ENCODE data around the gene USE1.
"Not testable (repeated sequence)": the region's sequence is repeated elsewhere in the genome, so short reads cannot be mapped to it uniquely, and the experiment has no call there.

USE1 gene

DNA sequence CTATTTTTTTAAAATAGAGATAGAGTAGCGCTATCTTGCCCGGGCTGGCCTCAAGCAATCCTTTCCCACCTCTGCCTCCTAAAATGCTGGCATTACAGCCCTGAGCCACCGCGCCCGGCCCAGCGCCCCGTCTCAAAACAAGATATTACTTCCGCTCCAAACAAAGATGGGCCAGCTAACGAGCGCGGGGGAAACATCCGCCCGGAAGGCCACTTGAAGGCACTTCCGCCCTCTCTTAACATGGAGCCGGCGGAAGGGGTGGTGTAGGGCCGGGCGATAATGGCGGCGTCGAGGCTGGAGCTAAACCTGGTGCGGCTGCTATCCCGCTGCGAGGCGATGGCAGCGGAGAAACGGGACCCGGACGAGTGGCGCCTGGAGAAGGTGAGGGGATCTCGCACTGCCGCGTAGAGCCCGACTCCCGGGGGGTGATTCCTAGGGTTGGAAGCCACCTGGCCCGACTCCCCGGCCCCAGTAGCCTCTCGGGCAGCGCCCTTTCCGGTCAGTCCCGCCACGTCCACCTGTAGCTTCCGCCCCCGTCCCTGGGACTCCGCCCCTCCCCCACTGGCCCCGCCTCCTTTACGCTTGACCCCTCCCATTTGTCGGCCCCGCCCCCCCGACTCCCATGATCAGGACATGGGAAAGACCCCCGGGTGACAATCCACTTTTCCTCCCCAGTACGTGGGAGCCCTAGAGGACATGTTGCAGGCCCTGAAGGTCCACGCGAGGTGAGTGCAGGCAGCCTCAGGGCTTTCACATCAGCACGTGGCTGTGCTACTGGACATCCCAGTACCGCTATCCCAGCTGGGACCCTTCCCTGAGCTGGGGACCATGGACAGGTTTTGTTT is at the start of gene USE1:
Gene USE1, plus strand, starts transcription at position 231 of the 845 bp plus-strand sequence. Its CDS starts 49 bp downstream, at position 280.
- in situ Hi-C loops (cut with MboI; ENCODE audit: low sequenced_read_pairs): no loop called here

DNA sequence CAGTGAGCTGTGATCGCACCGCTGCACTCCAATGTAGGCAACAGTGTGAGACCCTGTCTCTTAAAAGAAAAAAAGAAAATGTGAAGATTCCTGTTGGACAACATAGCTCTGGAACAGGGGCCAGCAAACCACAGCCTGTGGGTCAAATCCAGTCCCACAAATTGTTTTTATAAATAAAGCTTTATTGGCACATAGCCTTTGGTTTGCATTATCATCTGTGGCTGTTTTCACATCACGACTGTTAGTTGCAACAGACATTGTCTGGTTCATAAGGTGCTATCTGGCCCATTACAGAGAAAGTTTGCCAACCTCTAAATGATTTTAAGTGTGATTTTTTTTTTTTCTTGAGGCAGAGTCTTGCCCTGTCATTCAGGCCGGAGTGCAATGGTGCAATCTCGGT is 49.4 kb upstream of the USE1 start:
- in situ Hi-C loops (cut with MboI; ENCODE audit: low sequenced_read_pairs): no loop called here

DNA sequence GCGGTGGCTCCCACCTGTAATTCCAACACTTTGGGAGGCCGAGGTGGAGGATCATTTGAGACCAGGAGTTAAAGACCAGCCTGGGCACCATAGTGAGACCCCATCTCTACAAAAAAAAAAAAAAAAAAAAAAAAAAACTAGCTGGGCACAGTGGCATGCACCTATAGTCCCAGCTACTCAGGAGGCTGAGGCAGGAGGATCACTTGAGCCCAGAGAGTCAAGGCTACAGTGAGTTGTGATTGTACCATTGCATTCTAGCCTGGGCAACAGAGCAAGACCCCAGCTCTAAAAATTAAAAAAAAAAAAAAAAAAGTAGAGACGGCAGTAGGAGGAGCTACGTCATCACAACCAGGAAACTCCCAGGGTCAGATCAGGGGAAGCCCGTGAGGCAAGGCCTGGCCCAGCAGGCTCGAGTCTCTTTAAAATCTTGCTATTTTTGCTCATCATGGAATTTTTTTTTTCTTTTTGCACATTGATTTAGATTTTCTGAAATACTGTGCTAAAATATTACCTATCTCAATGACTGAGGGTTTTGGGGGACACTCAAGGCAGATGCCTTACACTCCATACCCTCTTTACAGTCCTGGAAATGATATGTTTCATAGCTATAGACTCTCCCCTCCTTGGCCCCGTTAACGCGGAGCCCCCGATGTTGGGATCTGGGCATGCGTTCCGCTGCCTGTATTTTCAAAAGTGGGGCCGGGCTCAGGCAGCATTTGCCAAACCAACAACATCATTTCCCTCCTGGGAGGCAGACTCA is 44.4 kb upstream of the USE1 start:
- in situ Hi-C loops (cut with MboI; ENCODE audit: low sequenced_read_pairs): no loop called here

GRCh38 chr19:17171874-17172273 is 43.3 kb upstream of the USE1 start:
- in situ Hi-C loops (cut with MboI; ENCODE audit: low sequenced_read_pairs): no loop called here

DNA sequence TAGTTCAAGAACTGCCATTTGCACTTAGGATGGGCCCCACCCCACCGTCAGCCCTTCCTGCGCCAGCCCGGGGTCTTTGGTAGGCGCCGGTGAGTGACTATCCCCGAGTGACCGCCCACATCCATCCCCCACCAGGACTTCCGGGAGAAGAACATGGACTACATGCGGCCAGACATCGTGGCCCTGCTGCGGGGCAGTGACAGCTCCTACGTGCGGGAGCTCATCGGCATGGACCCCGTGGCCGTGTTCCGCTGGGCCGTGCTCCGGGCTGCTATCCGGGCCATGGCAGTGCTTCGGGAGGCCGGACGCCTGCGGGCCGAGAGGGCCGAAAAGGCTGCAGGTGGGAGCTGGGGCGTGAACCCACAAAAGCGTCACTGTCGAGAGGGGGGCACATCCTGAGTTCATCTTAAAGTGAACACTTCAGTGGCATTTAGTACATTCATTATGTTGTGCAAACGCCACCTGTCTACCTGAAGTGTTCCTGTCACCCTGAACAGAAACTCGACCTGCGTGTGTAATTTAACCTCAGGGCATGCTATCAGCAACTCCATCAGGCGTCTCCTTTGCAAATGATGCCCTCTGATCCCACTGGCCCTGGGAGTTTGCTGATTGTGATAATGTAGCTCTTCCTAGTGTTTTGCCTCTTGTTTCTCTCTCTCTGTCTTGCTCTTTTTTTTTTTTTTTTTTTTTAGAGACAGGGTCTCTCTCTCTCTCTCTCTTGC is 42.4 kb upstream of the USE1 start:
- in situ Hi-C loops (cut with MboI; ENCODE audit: low sequenced_read_pairs): no loop called here

GRCh38 chr19:17178291-17178690 is 36.9 kb upstream of the USE1 start:
- in situ Hi-C loops (cut with MboI; ENCODE audit: low sequenced_read_pairs): no loop called here

GRCh38 chr19:17180997-17181702 is 34.0 kb upstream of the USE1 start:
- in situ Hi-C loops (cut with MboI; ENCODE audit: low sequenced_read_pairs): no loop called here

DNA sequence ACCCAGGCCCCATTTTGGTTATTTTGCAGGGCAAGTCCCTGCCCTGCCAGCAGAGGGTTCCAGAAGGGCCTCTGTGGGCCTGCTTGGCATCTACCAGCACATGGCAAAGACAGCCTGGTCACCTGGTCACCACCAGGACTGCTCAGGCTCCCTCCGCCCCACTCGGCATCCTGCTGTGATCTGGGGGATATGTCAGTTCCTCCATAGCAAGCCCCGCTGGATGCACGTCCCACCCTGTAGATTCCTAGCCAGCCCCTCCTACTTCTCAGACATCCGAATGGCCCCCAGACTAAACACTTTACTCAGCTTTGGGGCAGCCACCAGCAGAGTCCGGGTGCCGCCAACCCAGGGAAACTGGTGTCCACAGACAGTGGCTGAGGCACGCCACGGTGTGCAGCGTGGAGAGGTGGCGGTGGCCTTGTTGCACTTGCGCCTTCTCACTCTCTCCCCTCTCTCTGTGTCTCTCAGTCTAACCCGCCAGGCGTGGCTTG is 31.8 kb upstream of the USE1 start:
- in situ Hi-C loops (cut with MboI; ENCODE audit: low sequenced_read_pairs): no loop called here

DNA sequence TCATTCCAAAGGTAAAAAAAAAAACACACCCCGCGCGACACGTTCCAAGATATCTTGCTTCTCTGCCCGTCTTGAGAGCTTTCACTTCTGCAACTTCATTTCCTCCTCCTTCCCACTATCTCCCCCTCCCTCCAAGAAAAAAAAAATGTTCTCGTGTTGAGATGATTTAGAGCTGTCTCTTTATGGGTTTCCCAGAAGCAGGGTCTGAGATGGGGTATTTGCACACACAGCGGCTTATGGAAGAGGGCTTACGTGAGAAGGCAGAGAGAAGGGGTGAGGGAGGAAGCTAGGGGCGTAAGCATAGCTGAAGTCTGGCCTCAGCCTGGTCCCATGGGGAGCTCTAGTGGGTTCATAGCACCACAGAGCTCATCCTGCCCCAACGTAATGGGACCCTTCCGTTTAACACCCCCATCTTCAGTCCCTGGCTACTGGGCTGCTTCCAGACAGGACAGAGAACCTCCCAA is 31.3 kb upstream of the USE1 start:
- in situ Hi-C loops (cut with MboI; ENCODE audit: low sequenced_read_pairs): no loop called here

DNA sequence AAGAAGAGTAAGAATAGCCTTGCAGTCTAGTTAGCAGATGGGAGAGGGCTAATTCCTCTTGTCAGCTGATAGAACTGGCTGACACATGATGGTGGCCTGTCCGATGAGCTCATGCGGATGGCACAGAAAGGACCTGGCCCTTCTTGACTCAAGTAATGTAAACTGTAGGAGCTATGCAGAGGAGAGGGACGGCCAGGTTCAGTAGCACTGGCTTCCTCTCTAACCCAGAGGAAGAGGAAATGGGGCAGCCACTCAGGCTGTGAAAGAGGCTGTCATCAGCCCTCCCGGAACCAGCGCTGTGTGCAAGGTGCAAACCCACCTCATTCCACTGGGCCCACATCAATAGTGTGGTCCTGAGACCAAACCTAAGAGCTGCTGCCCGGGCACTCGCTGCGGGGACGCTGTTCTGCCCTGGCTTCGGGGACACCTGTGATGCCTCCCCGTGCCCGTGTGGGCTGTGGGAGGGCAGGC is 30.8 kb upstream of the USE1 start:
- in situ Hi-C loops (cut with MboI; ENCODE audit: low sequenced_read_pairs): no loop called here

GRCh38 chr19:17185590-17185989 is 29.6 kb upstream of the USE1 start:
- in situ Hi-C loops (cut with MboI; ENCODE audit: low sequenced_read_pairs): no loop called here

- in situ Hi-C loops (cut with MboI; ENCODE audit: low sequenced_read_pairs): not testable (repeated sequence)
Measured at GRCh38 chr19:17191736-17192135, 23.4 kb upstream of the USE1 start.

DNA sequence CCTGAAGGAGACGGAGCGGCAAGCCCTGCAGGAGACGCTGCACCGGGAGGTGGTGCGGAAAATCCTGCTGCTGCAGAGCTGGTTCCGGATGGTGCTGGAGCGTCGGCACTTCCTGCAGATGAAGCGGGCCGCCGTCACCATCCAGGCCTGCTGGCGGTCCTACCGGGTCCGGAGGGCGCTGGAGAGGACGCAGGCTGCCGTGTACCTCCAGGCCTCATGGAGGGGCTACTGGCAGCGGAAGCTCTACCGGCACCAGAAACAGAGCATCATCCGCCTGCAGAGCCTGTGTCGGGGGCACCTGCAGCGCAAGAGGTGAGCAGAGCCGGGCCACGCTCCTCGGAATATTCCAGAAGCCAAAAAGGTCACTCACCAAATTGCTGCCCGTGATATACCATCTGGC is 22.4 kb upstream of the USE1 start:
- in situ Hi-C loops (cut with MboI; ENCODE audit: low sequenced_read_pairs): no loop called here

GRCh38 chr19:17194608-17195007 is 20.5 kb upstream of the USE1 start:
- in situ Hi-C loops (cut with MboI; ENCODE audit: low sequenced_read_pairs): no loop called here

- in situ Hi-C loops (cut with MboI; ENCODE audit: low sequenced_read_pairs): no loop called here
Measured at GRCh38 chr19:17195106-17195505, 20.1 kb upstream of the USE1 start.

GRCh38 chr19:17196610-17197009 is 18.5 kb upstream of the USE1 start:
- in situ Hi-C loops (cut with MboI; ENCODE audit: low sequenced_read_pairs): no loop called here

DNA sequence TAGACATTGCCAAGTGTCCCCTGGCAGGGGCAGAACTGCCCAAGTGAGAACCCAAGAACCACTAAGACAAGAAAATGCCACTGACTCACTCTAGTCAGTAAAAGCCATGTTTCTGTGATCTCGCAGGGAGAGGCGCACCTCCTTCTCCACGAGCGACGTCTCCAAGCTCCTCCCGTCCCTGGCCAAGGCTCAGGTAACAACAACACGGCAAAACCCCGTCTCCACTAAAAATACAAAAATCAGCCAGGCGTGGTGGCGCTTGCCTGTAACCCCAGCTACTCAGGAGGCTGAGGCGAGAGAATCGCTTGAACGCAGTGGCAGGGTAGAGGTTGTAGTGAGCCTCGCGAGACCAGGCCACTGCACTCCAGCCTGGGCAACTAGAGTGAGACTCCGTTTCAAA is 17.5 kb upstream of the USE1 start:
- in situ Hi-C loops (cut with MboI; ENCODE audit: low sequenced_read_pairs): no loop called here

DNA sequence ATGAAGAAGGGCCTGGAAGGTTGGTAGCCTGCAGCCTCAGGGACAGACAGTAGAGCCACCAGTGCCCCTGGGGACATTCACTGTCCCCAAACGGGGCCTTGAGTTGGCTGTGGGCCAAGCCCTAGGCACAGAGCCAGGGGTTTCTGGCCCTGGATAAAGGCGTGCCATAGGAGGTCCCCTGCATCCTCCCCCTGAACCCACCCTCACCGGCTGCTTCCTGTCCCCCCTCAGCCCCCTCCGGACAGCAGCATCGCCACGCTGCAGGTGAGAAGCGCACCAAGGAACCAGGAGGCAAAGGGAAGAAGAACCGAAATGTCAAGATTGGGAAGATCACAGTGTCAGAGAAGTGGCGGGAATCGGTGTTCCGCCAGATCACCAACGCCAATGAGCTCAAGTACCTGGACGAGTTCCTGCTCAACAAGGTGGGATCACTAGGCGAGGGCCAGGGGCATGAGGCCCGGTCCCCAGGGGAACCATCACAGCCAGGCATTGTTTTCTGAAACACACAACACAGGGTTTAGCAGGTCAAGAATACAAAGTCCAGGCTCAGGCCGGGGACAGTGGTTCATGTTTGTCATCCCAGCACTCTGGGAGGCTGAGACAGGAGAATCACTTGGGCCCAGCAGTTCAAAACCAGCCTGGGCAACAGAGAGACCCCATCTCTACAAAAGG is 14.6 kb upstream of the USE1 start:
- in situ Hi-C loops (cut with MboI; ENCODE audit: low sequenced_read_pairs): no loop called here

- in situ Hi-C loops (cut with MboI; ENCODE audit: low sequenced_read_pairs): no loop called here
Measured at GRCh38 chr19:17202249-17202648, 12.9 kb upstream of the USE1 start.

DNA sequence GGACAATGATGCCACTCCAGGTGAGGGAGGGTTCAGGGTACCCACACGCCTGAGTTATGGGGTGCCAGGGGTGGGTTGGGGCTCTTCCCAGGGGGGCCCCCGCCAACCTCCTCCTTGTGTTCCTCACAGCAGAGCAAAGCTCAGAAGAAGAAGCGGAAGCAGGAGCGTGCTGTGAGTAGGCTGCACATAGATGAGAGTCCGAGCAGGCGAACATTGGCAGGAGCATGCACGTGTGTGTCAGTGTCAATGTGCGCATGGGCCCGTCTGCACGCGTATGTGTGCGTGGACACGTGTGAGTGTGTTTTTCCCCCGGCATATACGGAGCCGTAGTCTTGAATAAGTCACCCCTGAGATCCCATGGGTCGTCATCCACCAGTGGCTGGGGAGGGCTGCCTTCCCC is 12.4 kb upstream of the USE1 start:
- in situ Hi-C loops (cut with MboI; ENCODE audit: low sequenced_read_pairs): no loop called here

All from HL-60/S4 treated with phorbol 12-myristate 13-acetate at 8.2 ng/mL for 4 days and 3 days (cell line).